ENCODE data around the gene SYF2. TPM values are rescaled to one million over a fixed set of nuclear protein-coding genes. Genes with fewer than 3 reads are reported as not detected.
"Not testable (repeated sequence)": the region's sequence is repeated elsewhere in the genome, so short reads cannot be mapped to it uniquely, and the experiment has no call there.

The SYF2 gene
- total RNA-seq, 1 donor from 2014 or later: 23.5 TPM

- DNase-seq (ENCODE audit: low read depth in 2 of 2): no peak
Measured at GRCh38 chr1:25208092-25208491, 24.2 kb downstream of the SYF2 start.

- no peak for DNase-seq (ENCODE audit: low read depth in 2 of 2)
Measured at GRCh38 chr1:25206201-25206600, 26.1 kb downstream of the SYF2 start.

GRCh38 chr1:25205786-25206185 is 26.5 kb downstream of the SYF2 start:
- no peak for DNase-seq (ENCODE audit: low read depth in 2 of 2)

GRCh38 chr1:25204797-25205480 is 27.4 kb downstream of the SYF2 start:
- peak; percentile 27 to 41 for DNase-seq (ENCODE audit: low read depth in 2 of 2)

GRCh38 chr1:25201006-25201405 is 31.3 kb downstream of the SYF2 start:
- no peak for DNase-seq (ENCODE audit: low read depth in 2 of 2)

GRCh38 chr1:25199819-25200620 is 32.3 kb downstream of the SYF2 start:
- DNase-seq (ENCODE audit: low read depth in 2 of 2): no peak

- DNase-seq (ENCODE audit: low read depth in 2 of 2): no peak
Measured at GRCh38 chr1:25198663-25199252, 33.5 kb downstream of the SYF2 start.

- peak in 1 of 2 donors; percentile 15 for DNase-seq (ENCODE audit: low read depth in 2 of 2)
Measured at GRCh38 chr1:25197982-25198662, 34.2 kb downstream of the SYF2 start.

- DNase-seq (ENCODE audit: low read depth in 2 of 2): no peak
Measured at GRCh38 chr1:25197235-25197975, 34.9 kb downstream of the SYF2 start.

GRCh38 chr1:25196830-25197229 is 35.5 kb downstream of the SYF2 start:
- no peak for DNase-seq (ENCODE audit: low read depth in 2 of 2)

GRCh38 chr1:25195835-25196234 is 36.5 kb downstream of the SYF2 start:
- no peak for DNase-seq (ENCODE audit: low read depth in 2 of 2)

- DNase-seq (ENCODE audit: low read depth in 2 of 2): no peak
Measured at GRCh38 chr1:25194572-25195020, 37.7 kb downstream of the SYF2 start.

GRCh38 chr1:25194054-25194453 is 38.2 kb downstream of the SYF2 start:
- no peak for DNase-seq (ENCODE audit: low read depth in 2 of 2)

GRCh38 chr1:25193229-25193628 is 39.1 kb downstream of the SYF2 start:
- DNase-seq (ENCODE audit: low read depth in 2 of 2): no peak

GRCh38 chr1:25192154-25192553 is 40.1 kb downstream of the SYF2 start:
- no peak for DNase-seq (ENCODE audit: low read depth in 2 of 2)

GRCh38 chr1:25190260-25190659 is 42.0 kb downstream of the SYF2 start:
- DNase-seq (ENCODE audit: low read depth in 2 of 2): no peak

GRCh38 chr1:25187904-25188303 is 44.4 kb downstream of the SYF2 start:
- DNase-seq (ENCODE audit: low read depth in 2 of 2): not testable (repeated sequence)

- no peak for DNase-seq (ENCODE audit: low read depth in 2 of 2)
Measured at GRCh38 chr1:25187077-25187476, 45.2 kb downstream of the SYF2 start.

GRCh38 chr1:25186161-25187007 is 45.9 kb downstream of the SYF2 start:
- DNase-seq (ENCODE audit: low read depth in 2 of 2): no peak

All from dermis microvascular lymphatic vessel endothelial cell (primary cell).